Activated CD4-positive, alpha-beta T cell treated with anti-CD3 and anti-CD28 coated beads for 36 hours (primary cell): Measurements from ENCODE around the gene RAPGEF4. TPM values are rescaled to one million over a fixed set of nuclear protein-coding genes. Genes with fewer than 3 reads are reported as not detected.

Experiments
- ATAC-seq: fragments of 200-7000 bp; cut with Tn5 transposase; one replicate; pipeline ENCODE4 v1.10.0; 2021; ENCODE audit warnings: mild to moderate bottlenecking, moderate library complexity
- CTCF ChIA-PET: fragments of 350-600 bp; sonication (Branson Sonifier 250); formaldehyde crosslinking; loops from one replicate; lab custom pipeline; 2021; ENCODE audit warnings: antibody characterized with exemption; lab: Charles Lee
- POLR2A ChIA-PET: fragments of 350-600 bp; sonication (Branson Sonifier 250); formaldehyde crosslinking; loops from one replicate; lab custom pipeline; 2021; ENCODE audit warnings: antibody characterized with exemption, inconsistent platforms; lab: Charles Lee
- DNase-seq: peaks from one replicate; pipeline ENCODE4 v3.0.0-alpha.2; 2020
- H3K27ac Mint-ChIP-seq: one replicate; pipeline ENCODE4 v1.8.0; 2021; ENCODE audit warnings: mixed read lengths
- H3K27me3 Mint-ChIP-seq: one replicate; pipeline ENCODE4 v1.8.0; 2021; ENCODE audit warnings: mixed read lengths
- H3K36me3 Mint-ChIP-seq: one replicate; pipeline ENCODE4 v1.8.0; 2021; ENCODE audit warnings: low read depth, mixed read lengths
- H3K4me1 Mint-ChIP-seq: one replicate; pipeline ENCODE4 v1.8.0; 2021; ENCODE audit warnings: mixed read lengths
- H3K4me3 Mint-ChIP-seq: one replicate; pipeline ENCODE4 v1.8.0; 2021; ENCODE audit warnings: mild to moderate bottlenecking, moderate library complexity, mixed read lengths
- H3K9me3 Mint-ChIP-seq: one replicate; pipeline ENCODE4 v1.8.0; 2021; ENCODE audit warnings: low read depth, mixed read lengths
- intact Hi-C, 2 experiments: fragments of 100-400 bp; cut with DNase I in 1 of 2; cut with micrococcal nuclease in 1 of 2; formaldehyde crosslinking; loops; one replicate each; pipeline versions ENCODE4 v1.14.2 to v1.15.1; 2022 to 2024; cut with DNase I, micrococcal nuclease
- total RNA-seq, 2 experiments: library from RNA; stranded (reverse); gene quantifications; one replicate each; pipeline ENCODE4 v1.2.3, GENCODE V29; 2021

RAPGEF4 gene
- under 1 TPM; 0.28 to 0.50 TPM for total RNA-seq

- POLR2A ChIA-PET: no interaction called here
- H3K27ac Mint-ChIP-seq: no peak within 1 kb of the TSS
- H3K36me3 Mint-ChIP-seq: no peaks in the 10 kb centered on the region
- H3K27me3 Mint-ChIP-seq: peaks cover 54% of the 10 kb centered on the region
- intact Hi-C loops: no loop called here
- no peaks in the 10 kb centered on the region for H3K9me3 Mint-ChIP-seq
- CTCF ChIA-PET: interaction anchor here (1.0 kb wide), 1 partner anchor 23 kb away, joined by 3 read pairs; no protein-coding TSS in a partner anchor
- peaks cover 12% of the 10 kb centered on the region for H3K4me1 Mint-ChIP-seq
- peak; percentile 29 for DNase-seq
- peak; percentile 26 for ATAC-seq
- H3K4me3 Mint-ChIP-seq: peak within 1 kb of the TSS; percentile 58
These were observed at the start of gene RAPGEF4 for GRCh38 chr2:172735582-172736423. TSS of gene RAPGEF4 (plus strand) at chr2:172735845. CDS start at chr2:172735984, 139 bp downstream.

DNA sequence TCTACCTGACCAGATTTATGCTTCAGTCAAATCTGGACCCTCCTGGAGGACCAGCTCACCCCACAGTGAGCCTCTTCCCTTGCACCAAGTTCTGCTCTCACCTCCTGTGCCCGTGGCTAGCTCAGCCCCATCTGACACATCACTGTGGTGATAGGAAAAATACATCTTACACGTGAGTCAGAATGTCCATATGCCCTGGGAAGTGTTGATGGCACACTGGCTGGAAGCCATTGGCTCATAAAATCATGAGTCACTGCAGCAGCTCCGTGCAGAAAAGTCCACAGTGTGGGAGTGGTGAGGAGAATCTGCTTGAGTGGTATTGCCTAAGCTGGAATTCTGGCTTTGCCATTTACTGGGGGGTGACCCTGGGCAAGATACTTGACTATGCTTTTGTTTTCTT lies 42.6 kb upstream of the RAPGEF4 start:
- Mint-ChIP-seq H3K27ac (no peak overlapping the region), H3K4me1 (peaks cover 35% of the 10 kb centered on the region), H3K36me3 (no peaks in the 10 kb centered on the region), H3K9me3 (peaks cover 9% of the 10 kb centered on the region), H3K4me3 (no peak overlapping the region), H3K27me3 (peaks cover 2% of the 10 kb centered on the region)
- DNase-seq: peak; percentile 74
- ChIA-PET CTCF (interaction anchor here (0.6 to 0.8 kb wide), 5 partner anchors 9 to 752 kb away, joined by 3 to 4 read pairs (median 3); no protein-coding TSS in a partner anchor), POLR2A (interaction anchor here (0.5 kb wide), 1 partner anchor 250 kb away, joined by 4 read pairs; no protein-coding TSS in a partner anchor)
- peak; percentile 98 for ATAC-seq
- intact Hi-C loops: loop anchor here in 1 of 2 experiments (10.0 kb wide), 1 partner anchor 208 kb away; no protein-coding TSS in a partner anchor

GRCh38 chr2:172693529-172694455 lies 41.9 kb upstream of the RAPGEF4 start:
- ATAC-seq: no peak
- intact Hi-C loops: loop anchor here in 1 of 2 experiments (10.0 kb wide), 1 partner anchor 209 kb away; no protein-coding TSS in a partner anchor

GRCh38 chr2:172697296-172697695 lies 38.3 kb upstream of the RAPGEF4 start:
- peaks cover 38% of the 10 kb centered on the region for H3K4me1 Mint-ChIP-seq

More at GRCh38 chr2:172693529-172694455, 41.9 kb upstream of the RAPGEF4 start:
- POLR2A ChIA-PET: no interaction called here
- peaks cover 42% of the 10 kb centered on the region for H3K4me1 Mint-ChIP-seq
- H3K27me3 Mint-ChIP-seq: no peaks in the 10 kb centered on the region
- H3K27ac Mint-ChIP-seq: peak overlapping the region; percentile 12
- H3K36me3 Mint-ChIP-seq: no peaks in the 10 kb centered on the region
- H3K4me3 Mint-ChIP-seq: no peak overlapping the region
- CTCF ChIA-PET: interaction anchor here (0.7 to 0.9 kb wide), 2 partner anchors 14 to 20 kb away, joined by 3 to 4 read pairs; no protein-coding TSS in a partner anchor
- no peak for DNase-seq
- H3K9me3 Mint-ChIP-seq: peaks cover 4% of the 10 kb centered on the region

DNA sequence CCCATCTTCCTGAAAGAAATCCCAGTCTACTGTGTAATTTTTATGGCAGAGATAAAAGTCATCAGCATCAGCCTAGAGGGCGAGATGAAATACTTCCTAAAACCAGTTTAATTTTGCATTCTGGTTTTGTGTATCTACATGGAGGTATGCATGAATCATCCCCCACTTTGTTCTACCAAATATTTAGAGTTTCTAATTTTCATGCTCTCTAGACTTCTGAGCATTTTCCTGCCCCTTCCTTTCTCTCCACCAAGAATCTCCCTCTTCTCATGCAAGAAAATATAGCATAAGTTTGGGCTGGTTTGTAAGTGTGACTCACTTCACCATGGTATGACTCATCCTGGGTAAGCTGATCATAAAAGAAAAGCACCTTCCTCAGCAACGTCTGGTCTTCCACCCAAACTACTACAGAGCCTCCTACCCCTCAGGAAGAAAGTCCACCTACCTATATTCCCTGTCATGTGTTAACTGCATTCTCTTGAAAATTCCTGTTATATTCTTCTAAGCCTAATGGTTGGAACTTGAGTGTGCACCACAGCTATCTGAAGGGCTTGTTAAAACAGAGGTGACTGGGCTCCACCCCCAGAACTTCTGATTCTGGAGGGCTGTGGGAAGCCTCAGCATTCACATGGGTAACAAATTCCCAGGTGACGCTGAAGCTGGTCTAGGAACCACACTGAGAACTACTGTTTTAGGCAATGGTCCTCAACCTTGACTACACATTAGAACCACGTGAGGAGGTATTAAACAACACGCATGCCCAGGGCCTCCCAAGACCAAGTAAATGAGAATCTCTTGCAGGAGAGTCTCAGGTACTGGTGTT lies 37.4 kb upstream of the RAPGEF4 start:
- ATAC-seq: peak; percentile 95
- H3K4me1 Mint-ChIP-seq: peaks cover 28% of the 10 kb centered on the region
- CTCF ChIA-PET: interaction anchor here (0.7 to 1.1 kb wide), 2 partner anchors 16 to 74 kb away, joined by 3 read pairs; no protein-coding TSS in a partner anchor
- no peak overlapping the region for H3K4me3 Mint-ChIP-seq
- intact Hi-C loops: loop anchor here in 1 of 2 experiments (10.0 kb wide), 1 partner anchor 213 kb away; no protein-coding TSS in a partner anchor
- no peaks in the 10 kb centered on the region for H3K9me3 Mint-ChIP-seq
- H3K27me3 Mint-ChIP-seq: no peaks in the 10 kb centered on the region
- H3K27ac Mint-ChIP-seq: no peak overlapping the region
- no peaks in the 10 kb centered on the region for H3K36me3 Mint-ChIP-seq
- peak; percentile 22 for DNase-seq
- POLR2A ChIA-PET: no interaction called here

More at GRCh38 chr2:172697296-172697695, 38.3 kb upstream of the RAPGEF4 start:
- Mint-ChIP-seq H3K9me3 (no peaks in the 10 kb centered on the region), H3K27ac (no peak overlapping the region), H3K27me3 (no peaks in the 10 kb centered on the region), H3K4me3 (no peak overlapping the region), H3K36me3 (no peaks in the 10 kb centered on the region)
- CTCF ChIA-PET: interaction anchor here (0.6 kb wide), 1 partner anchor 80 kb away, joined by 3 read pairs; no protein-coding TSS in a partner anchor
- POLR2A ChIA-PET: no interaction called here
- ATAC-seq (no peak), DNase-seq (no peak)
- intact Hi-C loops: loop anchor here in 1 of 2 experiments (10.0 kb wide), 1 partner anchor 212 kb away; no protein-coding TSS in a partner anchor

- POLR2A ChIA-PET: no interaction called here
- CTCF ChIA-PET: interaction anchor here (0.5 to 0.9 kb wide), 4 partner anchors 9 to 413 kb away, joined by 3 read pairs; no protein-coding TSS in a partner anchor
- H3K27ac Mint-ChIP-seq: no peak overlapping the region
- H3K4me1 Mint-ChIP-seq: peaks cover 18% of the 10 kb centered on the region
- H3K27me3 Mint-ChIP-seq: no peaks in the 10 kb centered on the region
- no peak for ATAC-seq
- H3K36me3 Mint-ChIP-seq: no peaks in the 10 kb centered on the region
- no peak for DNase-seq
- no peaks in the 10 kb centered on the region for H3K9me3 Mint-ChIP-seq
- H3K4me3 Mint-ChIP-seq: no peak overlapping the region
- intact Hi-C loops: no loop called here
These were observed 34.4 kb upstream of the RAPGEF4 start for GRCh38 chr2:172701250-172701649.

DNA sequence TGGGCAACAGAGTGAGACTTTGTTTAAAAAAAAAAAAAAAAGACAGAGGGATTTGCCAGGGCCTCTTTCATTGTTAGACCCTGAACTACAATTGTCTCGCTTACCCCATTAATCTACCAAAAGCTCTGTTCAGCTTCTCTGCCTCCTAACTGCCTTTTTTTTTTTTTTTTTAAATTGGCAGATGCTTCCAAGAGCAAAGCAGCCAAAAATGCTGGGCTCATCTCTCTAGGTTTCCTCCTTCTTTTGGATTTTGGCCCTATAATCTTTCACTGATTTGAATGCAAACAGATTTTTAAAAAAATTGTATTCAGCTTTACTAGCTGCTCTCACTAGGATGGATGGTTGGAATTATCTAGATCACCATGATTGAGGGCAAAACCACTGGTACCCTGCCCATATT lies 33.2 kb upstream of the RAPGEF4 start:
- DNase-seq (no peak), ATAC-seq (no peak)
- ChIA-PET POLR2A (no interaction called here), CTCF (interaction anchor here (0.6 to 1.1 kb wide), 2 partner anchors 10 to 13 kb away, joined by 4 read pairs; no protein-coding TSS in a partner anchor)
- Mint-ChIP-seq H3K4me3 (no peak overlapping the region), H3K36me3 (no peaks in the 10 kb centered on the region), H3K27me3 (peaks cover 2% of the 10 kb centered on the region), H3K4me1 (peaks cover 14% of the 10 kb centered on the region), H3K9me3 (no peaks in the 10 kb centered on the region), H3K27ac (no peak overlapping the region)
- intact Hi-C loops: no loop called here

GRCh38 chr2:172704072-172704936 lies 31.3 kb upstream of the RAPGEF4 start:
- Mint-ChIP-seq H3K4me1 (no peaks in the 10 kb centered on the region), H3K36me3 (no peaks in the 10 kb centered on the region), H3K27me3 (peaks cover 5% of the 10 kb centered on the region), H3K27ac (no peak overlapping the region), H3K9me3 (no peaks in the 10 kb centered on the region), H3K4me3 (no peak overlapping the region)
- intact Hi-C loops: no loop called here
- ChIA-PET CTCF (interaction anchor here (0.6 to 0.7 kb wide), 3 partner anchors 18 to 212 kb away, joined by 3 to 4 read pairs (median 3); no protein-coding TSS in a partner anchor), POLR2A (no interaction called here)
- DNase-seq: no peak
- ATAC-seq: no peak

DNA sequence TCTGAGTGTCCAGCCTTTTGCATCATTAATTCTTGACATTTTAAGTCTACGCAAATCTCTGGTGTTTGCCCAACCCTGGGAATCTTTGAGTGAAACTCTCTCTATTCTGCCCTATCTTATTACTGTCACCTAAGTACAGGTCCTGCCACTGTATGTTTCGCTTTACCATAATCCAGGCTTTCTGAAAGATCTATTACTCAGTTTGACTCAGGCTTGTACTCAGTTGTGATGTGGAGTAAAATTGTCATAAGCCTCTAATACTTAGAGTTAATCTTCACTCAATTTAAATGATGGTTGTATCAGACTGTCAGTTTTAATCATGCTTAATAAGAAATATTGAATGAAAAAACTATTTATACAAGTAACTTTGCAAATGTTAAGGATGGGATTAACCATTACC lies 30.3 kb upstream of the RAPGEF4 start:
- Mint-ChIP-seq H3K9me3 (no peaks in the 10 kb centered on the region), H3K36me3 (no peaks in the 10 kb centered on the region), H3K27ac (no peak overlapping the region), H3K27me3 (peaks cover 5% of the 10 kb centered on the region), H3K4me1 (no peaks in the 10 kb centered on the region), H3K4me3 (no peak overlapping the region)
- CTCF ChIA-PET: interaction anchor here (0.7 kb wide), 1 partner anchor 17 kb away, joined by 3 read pairs; no protein-coding TSS in a partner anchor
- ATAC-seq (no peak), DNase-seq (no peak)
- intact Hi-C loops: no loop called here
- POLR2A ChIA-PET: no interaction called here
